Neural cell (in vitro differentiated cells): ENCODE measurements around the gene ACBD6. TPM values are rescaled to one million over a fixed set of nuclear protein-coding genes. Genes with fewer than 3 reads are reported as not detected.

Experiments used
- H2AFZ ChIP-seq: fragments of 200-600, 300-800 bp; sonication (generic), shearing (Covaris generic); 2 replicates; pipeline ENCODE4 v1.6.0; 2014; ENCODE audit warnings: low read depth, mild to moderate bottlenecking, antibody characterized with exemption, low read length, moderate library complexity
- H3F3A ChIP-seq: fragments of 200-600 bp; shearing (Covaris generic); 2 replicates; pipeline ENCODE4 v1.6.1; 2016; ENCODE audit warnings: mild to moderate bottlenecking, moderate library complexity, mixed read lengths, antibody characterized with exemption, low read length; ENCODE audit not compliant: insufficient read depth, poor library complexity, severe bottlenecking
- H3K27ac ChIP-seq: fragments of 200-600, 300-800 bp; sonication (generic), shearing (Covaris generic); 2 replicates; pipeline ENCODE4 v1.5.1; 2014; ENCODE audit warnings: mild to moderate bottlenecking, low read length, moderate library complexity
- H3K27me3 ChIP-seq: fragments of 300-800, 200-600 bp; sonication (generic), shearing (Covaris generic); 2 replicates; pipeline ENCODE4 v1.6.0; 2014; ENCODE audit warnings: mild to moderate bottlenecking, low read depth, low read length, moderate library complexity; ENCODE audit not compliant: insufficient read depth
- H3K36me3 ChIP-seq: fragments of 300-800, 200-600 bp; sonication (generic), shearing (Covaris generic); 2 replicates; pipeline ENCODE4 v1.5.1; 2014; ENCODE audit warnings: mild to moderate bottlenecking, antibody characterized with exemption, low read length, moderate library complexity; ENCODE audit not compliant: insufficient read depth
- H3K4me2 ChIP-seq: fragments of 300-800, 200-600 bp; sonication (generic), shearing (Covaris generic); 2 replicates; pipeline ENCODE4 v1.6.0; 2014; ENCODE audit warnings: mild to moderate bottlenecking, low read length
- H3K4me3 ChIP-seq: fragments of 300-800, 200-600 bp; sonication (generic), shearing (Covaris generic); 2 replicates; pipeline ENCODE4 v1.5.1; 2014; ENCODE audit warnings: mild to moderate bottlenecking, low read length, moderate library complexity
- H3K79me2 ChIP-seq: fragments of 200-600 bp; shearing (Covaris generic); replicated peaks from 2 replicates; pipeline ENCODE4 v1.6.0; 2014; ENCODE audit warnings: mild to moderate bottlenecking, low read length, moderate library complexity; ENCODE audit not compliant: insufficient read depth
- H3K9ac ChIP-seq: fragments of 300-800, 200-600 bp; sonication (generic), shearing (Covaris generic); 2 replicates; pipeline ENCODE4 v1.6.1; 2016; ENCODE audit warnings: mild to moderate bottlenecking, low read length, mixed read lengths
- H3K9me2 ChIP-seq: fragments of 200-600 bp; shearing (Covaris generic); 2 replicates; pipeline ENCODE4 v1.6.1; 2016; ENCODE audit warnings: mild to moderate bottlenecking, low read length, mixed read lengths; ENCODE audit not compliant: insufficient read depth
- H3K9me3 ChIP-seq: fragments of 200-600, 300-800 bp; sonication (generic), shearing (Covaris generic); 2 replicates; pipeline ENCODE4 v1.6.1; 2016; ENCODE audit warnings: mild to moderate bottlenecking, mixed run types, low read length, moderate library complexity, mixed read lengths
- H4K20me1 ChIP-seq: fragments of 200-600 bp; shearing (Covaris generic); 2 replicates; pipeline ENCODE4 v1.6.1; 2016; ENCODE audit warnings: mild to moderate bottlenecking, mixed run types; ENCODE audit not compliant: insufficient read depth
- EP300 ChIP-seq: fragments of 450-650 bp; conservative IDR thresholded peaks from 2 replicates; pipeline ENCODE4 v1.6.1; 2014; ENCODE audit warnings: antibody characterized with exemption, mild to moderate bottlenecking, moderate library complexity; ENCODE audit not compliant: poor library complexity, severe bottlenecking
- EZH2 ChIP-seq: fragments of 200-600, 300-800 bp; shearing (Covaris generic), sonication (generic); IDR thresholded peaks from 2 replicates; pipeline ENCODE4 v1.6.1; 2014; ENCODE audit warnings: antibody characterized with exemption, low read length, borderline replicate concordance, mild to moderate bottlenecking; ENCODE audit not compliant: insufficient read depth, poor library complexity, severe bottlenecking
- MXI1 ChIP-seq: fragments of 450-650 bp; conservative IDR thresholded peaks from 2 replicates; pipeline ENCODE4 v1.6.1; 2014; ENCODE audit warnings: antibody characterized with exemption, mild to moderate bottlenecking; ENCODE audit not compliant: poor library complexity, severe bottlenecking
- POLR2AphosphoS5 ChIP-seq: IDR thresholded peaks from 2 replicates; pipeline ENCODE4 v1.6.1; 2012
- RAD21 ChIP-seq: fragments of 450-650 bp; conservative IDR thresholded peaks from 2 replicates; pipeline ENCODE4 v1.6.1; 2014; ENCODE audit warnings: antibody characterized with exemption, mild to moderate bottlenecking, moderate library complexity
- SMC3 ChIP-seq: fragments of 450-650 bp; conservative IDR thresholded peaks from 2 replicates; pipeline ENCODE4 v1.6.1; 2014; ENCODE audit warnings: antibody characterized with exemption, mild to moderate bottlenecking, moderate library complexity; ENCODE audit not compliant: poor library complexity
- TAF1 ChIP-seq: IDR thresholded peaks from 2 replicates; pipeline ENCODE4 v1.6.1; 2012; ENCODE audit warnings: low read depth
- polyA plus RNA-seq: library from polyadenylated mRNA; depleted of rRNA; stranded (reverse); fragments of >200 nt; gene quantifications from 2 replicates; pipeline ENCODE4 v1.2.3, GENCODE V29; 2014
- TF ChIP-seq, protein P1 (sequence below): fragments of 450-650 bp; IDR thresholded peaks from 2 replicates; pipeline ENCODE4 v1.5.1; 2014; ENCODE audit warnings: antibody characterized with exemption, mild to moderate bottlenecking, moderate library complexity; ENCODE audit not compliant: poor library complexity, severe bottlenecking
- TF ChIP-seq, protein P2 (sequence below): IDR thresholded peaks from 2 replicates; pipeline ENCODE4 v1.6.1; 2012; ENCODE audit warnings: borderline replicate concordance

ACBD6 gene
- polyA plus RNA-seq, 1 donor from 2014 or later, result 92.4 TPM

DNA sequence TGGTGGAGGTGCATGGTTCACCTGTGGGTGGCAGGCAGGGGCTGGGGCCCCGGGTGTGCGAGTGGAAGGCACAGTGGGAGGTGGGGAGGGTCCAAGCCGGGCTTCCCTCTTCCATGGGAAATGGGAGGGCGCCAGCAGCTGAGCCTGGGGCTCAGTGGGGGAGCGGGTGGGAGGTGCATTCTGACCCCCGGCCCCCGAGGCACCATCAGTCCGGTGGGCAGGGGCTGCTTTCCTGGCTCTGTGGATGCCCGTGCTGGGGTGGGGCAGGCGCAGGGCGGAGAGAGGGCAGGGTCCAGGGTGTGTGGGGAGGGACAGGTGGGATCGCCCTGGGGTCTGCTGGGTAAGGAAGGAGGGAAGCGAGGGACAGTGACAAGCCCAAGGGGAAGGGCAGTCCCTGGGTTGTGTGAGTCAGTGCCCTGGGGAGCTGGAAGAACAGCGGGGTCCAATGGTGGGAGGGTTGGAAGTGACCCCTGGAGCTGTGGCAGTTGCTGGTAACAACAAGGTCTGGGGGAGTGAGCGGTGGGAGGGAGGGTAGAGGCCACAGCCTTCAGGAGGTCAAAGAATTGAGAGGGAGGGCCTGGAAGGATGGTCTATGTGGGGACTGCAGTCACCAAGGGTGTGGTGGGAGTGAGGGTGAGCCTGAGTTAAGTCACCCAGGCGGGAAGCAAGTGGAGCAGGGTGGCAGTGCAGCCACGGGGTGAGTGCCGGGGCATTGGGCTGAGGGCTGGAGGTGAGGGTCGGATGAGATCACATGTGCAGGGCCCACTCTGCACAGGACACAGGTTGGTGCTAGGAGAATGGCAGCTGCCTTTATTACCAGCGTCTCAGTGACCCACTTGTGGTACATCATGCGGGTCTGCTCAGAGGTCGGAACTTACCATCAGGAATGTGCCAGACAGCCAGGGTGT lies 242.7 kb downstream of the ACBD6 start:
- H3K9me3 ChIP-seq, result no peaks in the 10 kb centered on the region
- H3K9me2 ChIP-seq, result no peaks in the 10 kb centered on the region
- H3F3A ChIP-seq, result no peaks in the 10 kb centered on the region
- no peaks in the 10 kb centered on the region for H4K20me1 ChIP-seq
- H3K36me3 ChIP-seq, result no peaks in the 10 kb centered on the region
- no peak overlapping the region for H3K9ac ChIP-seq
- no peak overlapping the region for H2AFZ ChIP-seq
- H3K4me2 ChIP-seq, result no peak overlapping the region
- no peak overlapping the region for H3K4me3 ChIP-seq
- no peaks in the 10 kb centered on the region for H3K79me2 ChIP-seq
- TF ChIP-seq POLR2AphosphoS5 (no peak), EZH2 (no peak), MXI1 (no peak), RAD21 (no peak), EP300 (no peak), SMC3 (no peak), TAF1 (no peak)
- TF ChIP-seq, protein P1, sequence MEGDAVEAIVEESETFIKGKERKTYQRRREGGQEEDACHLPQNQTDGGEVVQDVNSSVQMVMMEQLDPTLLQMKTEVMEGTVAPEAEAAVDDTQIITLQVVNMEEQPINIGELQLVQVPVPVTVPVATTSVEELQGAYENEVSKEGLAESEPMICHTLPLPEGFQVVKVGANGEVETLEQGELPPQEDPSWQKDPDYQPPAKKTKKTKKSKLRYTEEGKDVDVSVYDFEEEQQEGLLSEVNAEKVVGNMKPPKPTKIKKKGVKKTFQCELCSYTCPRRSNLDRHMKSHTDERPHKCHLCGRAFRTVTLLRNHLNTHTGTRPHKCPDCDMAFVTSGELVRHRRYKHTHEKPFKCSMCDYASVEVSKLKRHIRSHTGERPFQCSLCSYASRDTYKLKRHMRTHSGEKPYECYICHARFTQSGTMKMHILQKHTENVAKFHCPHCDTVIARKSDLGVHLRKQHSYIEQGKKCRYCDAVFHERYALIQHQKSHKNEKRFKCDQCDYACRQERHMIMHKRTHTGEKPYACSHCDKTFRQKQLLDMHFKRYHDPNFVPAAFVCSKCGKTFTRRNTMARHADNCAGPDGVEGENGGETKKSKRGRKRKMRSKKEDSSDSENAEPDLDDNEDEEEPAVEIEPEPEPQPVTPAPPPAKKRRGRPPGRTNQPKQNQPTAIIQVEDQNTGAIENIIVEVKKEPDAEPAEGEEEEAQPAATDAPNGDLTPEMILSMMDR, result no peak
- TF ChIP-seq, protein P2, sequence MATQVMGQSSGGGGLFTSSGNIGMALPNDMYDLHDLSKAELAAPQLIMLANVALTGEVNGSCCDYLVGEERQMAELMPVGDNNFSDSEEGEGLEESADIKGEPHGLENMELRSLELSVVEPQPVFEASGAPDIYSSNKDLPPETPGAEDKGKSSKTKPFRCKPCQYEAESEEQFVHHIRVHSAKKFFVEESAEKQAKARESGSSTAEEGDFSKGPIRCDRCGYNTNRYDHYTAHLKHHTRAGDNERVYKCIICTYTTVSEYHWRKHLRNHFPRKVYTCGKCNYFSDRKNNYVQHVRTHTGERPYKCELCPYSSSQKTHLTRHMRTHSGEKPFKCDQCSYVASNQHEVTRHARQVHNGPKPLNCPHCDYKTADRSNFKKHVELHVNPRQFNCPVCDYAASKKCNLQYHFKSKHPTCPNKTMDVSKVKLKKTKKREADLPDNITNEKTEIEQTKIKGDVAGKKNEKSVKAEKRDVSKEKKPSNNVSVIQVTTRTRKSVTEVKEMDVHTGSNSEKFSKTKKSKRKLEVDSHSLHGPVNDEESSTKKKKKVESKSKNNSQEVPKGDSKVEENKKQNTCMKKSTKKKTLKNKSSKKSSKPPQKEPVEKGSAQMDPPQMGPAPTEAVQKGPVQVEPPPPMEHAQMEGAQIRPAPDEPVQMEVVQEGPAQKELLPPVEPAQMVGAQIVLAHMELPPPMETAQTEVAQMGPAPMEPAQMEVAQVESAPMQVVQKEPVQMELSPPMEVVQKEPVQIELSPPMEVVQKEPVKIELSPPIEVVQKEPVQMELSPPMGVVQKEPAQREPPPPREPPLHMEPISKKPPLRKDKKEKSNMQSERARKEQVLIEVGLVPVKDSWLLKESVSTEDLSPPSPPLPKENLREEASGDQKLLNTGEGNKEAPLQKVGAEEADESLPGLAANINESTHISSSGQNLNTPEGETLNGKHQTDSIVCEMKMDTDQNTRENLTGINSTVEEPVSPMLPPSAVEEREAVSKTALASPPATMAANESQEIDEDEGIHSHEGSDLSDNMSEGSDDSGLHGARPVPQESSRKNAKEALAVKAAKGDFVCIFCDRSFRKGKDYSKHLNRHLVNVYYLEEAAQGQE, result no peak
- H3K27me3 ChIP-seq, result no peaks in the 10 kb centered on the region
- H3K27ac ChIP-seq, result no peak overlapping the region

DNA sequence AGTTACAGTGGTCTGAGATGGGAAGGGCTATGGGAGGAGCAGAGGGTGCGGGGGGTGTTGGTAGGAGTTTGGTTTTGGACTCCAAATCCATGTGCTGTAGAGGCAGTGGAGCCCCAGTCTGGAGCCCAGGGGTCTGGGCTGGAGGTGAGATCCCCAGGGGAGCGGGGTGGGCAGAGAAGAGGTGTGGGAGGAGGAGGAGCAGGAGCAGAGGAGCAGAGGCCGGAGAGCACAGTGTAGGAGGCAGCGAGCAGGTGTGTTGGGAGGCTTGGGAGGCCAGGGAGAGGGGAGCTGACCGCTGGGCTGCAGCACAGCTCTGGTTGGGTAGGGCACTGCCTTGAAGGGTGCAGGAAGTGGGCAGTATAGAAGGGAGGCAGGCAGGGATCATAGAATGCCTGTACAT lies 243.4 kb downstream of the ACBD6 start:
- Histone ChIP-seq H3K36me3 (no peaks in the 10 kb centered on the region), H3K9me3 (no peaks in the 10 kb centered on the region), H3F3A (no peaks in the 10 kb centered on the region), H4K20me1 (no peaks in the 10 kb centered on the region), H3K4me3 (no peak overlapping the region), H3K9me2 (no peaks in the 10 kb centered on the region), H3K9ac (no peak overlapping the region), H3K4me2 (no peak overlapping the region), H3K79me2 (no peaks in the 10 kb centered on the region), H3K27me3 (no peaks in the 10 kb centered on the region), H3K27ac (no peak overlapping the region), H2AFZ (no peak overlapping the region)
- TF ChIP-seq MXI1, result no peak
